ENCODE results near the gene MED12L.

DNA sequence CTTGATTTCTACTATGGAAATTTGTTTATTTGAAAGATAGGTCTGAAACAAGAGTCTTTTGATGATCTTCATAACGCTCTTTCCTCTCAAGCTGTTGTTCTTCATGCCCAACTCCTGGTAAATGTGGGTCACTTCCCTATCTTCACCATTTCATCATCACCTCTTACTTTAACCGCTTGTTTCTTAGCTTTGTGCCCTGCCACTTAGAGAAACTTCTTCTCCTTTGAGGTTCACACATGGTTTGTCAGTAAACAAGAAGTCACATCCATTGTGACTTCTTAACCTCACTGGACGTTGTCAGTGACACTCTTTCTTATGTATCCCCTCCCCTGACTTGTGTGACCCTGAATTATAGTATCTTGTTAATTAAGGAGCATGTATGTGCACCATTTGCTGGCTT is 260.8 kb downstream of the MED12L start:
- TF ChIP-seq, protein P1, sequence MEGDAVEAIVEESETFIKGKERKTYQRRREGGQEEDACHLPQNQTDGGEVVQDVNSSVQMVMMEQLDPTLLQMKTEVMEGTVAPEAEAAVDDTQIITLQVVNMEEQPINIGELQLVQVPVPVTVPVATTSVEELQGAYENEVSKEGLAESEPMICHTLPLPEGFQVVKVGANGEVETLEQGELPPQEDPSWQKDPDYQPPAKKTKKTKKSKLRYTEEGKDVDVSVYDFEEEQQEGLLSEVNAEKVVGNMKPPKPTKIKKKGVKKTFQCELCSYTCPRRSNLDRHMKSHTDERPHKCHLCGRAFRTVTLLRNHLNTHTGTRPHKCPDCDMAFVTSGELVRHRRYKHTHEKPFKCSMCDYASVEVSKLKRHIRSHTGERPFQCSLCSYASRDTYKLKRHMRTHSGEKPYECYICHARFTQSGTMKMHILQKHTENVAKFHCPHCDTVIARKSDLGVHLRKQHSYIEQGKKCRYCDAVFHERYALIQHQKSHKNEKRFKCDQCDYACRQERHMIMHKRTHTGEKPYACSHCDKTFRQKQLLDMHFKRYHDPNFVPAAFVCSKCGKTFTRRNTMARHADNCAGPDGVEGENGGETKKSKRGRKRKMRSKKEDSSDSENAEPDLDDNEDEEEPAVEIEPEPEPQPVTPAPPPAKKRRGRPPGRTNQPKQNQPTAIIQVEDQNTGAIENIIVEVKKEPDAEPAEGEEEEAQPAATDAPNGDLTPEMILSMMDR (IDR thresholded peaks at IDR 0.05; ENCODE audit: poor library complexity) = no peak
- no peak for TF ChIP-seq EZH2 (IDR thresholded peaks at IDR 0.05; ENCODE audit: borderline replicate concordance)
